B cell (primary cell): ENCODE measurements around the gene ERMAP.
"Not testable (repeated sequence)": the region's sequence is repeated elsewhere in the genome, so short reads cannot be mapped to it uniquely, and the experiment has no call there.

Experiments used
- CTCF ChIP-seq: fragments of 200-600 bp; IDR thresholded peaks from one replicate; pipeline ENCODE4 v1.8.0; 2022; ENCODE audit warnings: antibody characterized with exemption, mild to moderate bottlenecking
- EZH2 ChIP-seq: IDR thresholded peaks from 2 replicates; pipeline ENCODE4 v1.6.1; 2012; ENCODE audit warnings: borderline replicate concordance, low read depth, mild to moderate bottlenecking, moderate library complexity, low read length; ENCODE audit not compliant: insufficient read depth, poor library complexity, severe bottlenecking

- TF ChIP-seq CTCF, EZH2: not testable (repeated sequence)
These were observed 52.3 kb downstream of the ERMAP start for GRCh38 chr1:42869254-42869653.
